ENCODE measurements around the gene LRP1B. TPM values are rescaled to one million over a fixed set of nuclear protein-coding genes. Genes with fewer than 3 reads are reported as not detected.

Gene LRP1B
- total RNA-seq, 4 donors from 2014 or later = 3.6 to 10.1 (median 6.1) TPM

DNA sequence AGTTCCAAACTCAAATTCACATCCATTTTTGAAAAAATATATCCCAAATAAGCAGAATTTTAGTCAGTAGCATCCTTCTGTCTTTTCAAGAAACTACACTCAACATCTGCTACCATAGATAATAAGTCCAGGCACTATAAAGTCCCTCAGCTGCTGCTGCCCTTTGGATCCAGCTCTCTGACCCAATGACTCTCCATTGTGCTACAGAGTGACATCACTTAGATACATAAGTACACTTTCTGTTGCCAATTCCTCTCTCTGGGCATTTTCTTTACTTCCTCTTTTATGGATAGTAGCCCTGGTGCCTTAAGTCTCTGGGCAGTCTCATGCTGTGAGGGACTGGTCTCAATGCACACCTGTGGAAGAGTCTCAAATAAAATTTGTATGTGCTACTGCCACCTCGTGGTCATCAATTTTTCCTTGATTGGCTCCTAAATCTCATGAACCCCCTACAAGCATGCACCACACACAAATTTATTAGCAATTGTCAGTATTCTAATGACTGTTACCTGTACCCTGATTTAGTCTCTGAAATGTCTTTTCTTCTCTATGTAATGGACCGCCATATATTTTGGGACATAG is 219.2 kb downstream of the LRP1B start:
- ATAC-seq (ENCODE audit: low FRiP score) = no peak
- TF ChIP-seq, protein P1, sequence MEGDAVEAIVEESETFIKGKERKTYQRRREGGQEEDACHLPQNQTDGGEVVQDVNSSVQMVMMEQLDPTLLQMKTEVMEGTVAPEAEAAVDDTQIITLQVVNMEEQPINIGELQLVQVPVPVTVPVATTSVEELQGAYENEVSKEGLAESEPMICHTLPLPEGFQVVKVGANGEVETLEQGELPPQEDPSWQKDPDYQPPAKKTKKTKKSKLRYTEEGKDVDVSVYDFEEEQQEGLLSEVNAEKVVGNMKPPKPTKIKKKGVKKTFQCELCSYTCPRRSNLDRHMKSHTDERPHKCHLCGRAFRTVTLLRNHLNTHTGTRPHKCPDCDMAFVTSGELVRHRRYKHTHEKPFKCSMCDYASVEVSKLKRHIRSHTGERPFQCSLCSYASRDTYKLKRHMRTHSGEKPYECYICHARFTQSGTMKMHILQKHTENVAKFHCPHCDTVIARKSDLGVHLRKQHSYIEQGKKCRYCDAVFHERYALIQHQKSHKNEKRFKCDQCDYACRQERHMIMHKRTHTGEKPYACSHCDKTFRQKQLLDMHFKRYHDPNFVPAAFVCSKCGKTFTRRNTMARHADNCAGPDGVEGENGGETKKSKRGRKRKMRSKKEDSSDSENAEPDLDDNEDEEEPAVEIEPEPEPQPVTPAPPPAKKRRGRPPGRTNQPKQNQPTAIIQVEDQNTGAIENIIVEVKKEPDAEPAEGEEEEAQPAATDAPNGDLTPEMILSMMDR (IDR thresholded peaks at IDR 0.05) = no peak
- DNase-seq (ENCODE audit: low spot score) = no peak

DNA sequence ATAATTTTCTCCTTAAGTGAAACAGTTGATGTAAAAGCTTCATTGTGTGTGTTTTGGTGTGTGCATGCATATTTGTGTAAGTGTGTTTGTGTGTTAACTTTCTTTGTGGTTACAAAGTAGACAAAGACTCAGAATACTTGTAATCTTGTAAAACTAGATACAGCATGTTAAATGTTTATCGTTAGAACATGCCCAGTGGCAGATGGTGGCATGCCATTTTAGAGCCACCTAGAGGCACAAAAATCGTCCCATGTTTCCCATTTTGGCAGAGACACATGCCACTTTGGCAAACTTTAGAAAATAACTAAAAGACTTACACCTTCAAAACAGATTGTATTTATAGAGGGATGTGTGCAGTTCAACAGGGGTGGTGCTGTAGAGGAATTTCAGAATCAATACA is 224.1 kb downstream of the LRP1B start:
- ATAC-seq (ENCODE audit: low FRiP score) (no peak), DNase-seq (ENCODE audit: low spot score) (no peak)
- TF ChIP-seq, protein P1 (IDR thresholded peaks at IDR 0.05) = no peak

DNA sequence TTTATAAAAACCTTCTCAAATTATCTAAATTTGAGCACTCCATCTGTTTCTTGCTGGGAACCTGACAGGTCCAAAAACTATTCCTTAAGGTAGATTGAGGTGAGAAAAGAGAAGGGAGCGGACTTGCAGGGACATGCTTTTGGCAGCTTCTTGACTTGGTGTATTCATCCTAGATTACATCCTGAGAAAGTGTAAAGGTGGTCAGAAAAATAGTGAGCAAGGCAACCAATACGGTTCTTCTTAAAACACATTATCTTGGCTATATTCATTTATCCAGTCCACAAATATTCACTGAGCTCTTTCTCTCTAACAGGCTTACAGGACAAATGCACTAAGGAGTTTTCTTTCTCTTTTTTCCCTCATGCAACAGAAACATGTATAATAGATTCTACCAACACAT is 230.0 kb downstream of the LRP1B start:
- ATAC-seq (ENCODE audit: low FRiP score) = no peak
- no peak for DNase-seq (ENCODE audit: low spot score)
- TF ChIP-seq, protein P1 (IDR thresholded peaks at IDR 0.05) = no peak

DNA sequence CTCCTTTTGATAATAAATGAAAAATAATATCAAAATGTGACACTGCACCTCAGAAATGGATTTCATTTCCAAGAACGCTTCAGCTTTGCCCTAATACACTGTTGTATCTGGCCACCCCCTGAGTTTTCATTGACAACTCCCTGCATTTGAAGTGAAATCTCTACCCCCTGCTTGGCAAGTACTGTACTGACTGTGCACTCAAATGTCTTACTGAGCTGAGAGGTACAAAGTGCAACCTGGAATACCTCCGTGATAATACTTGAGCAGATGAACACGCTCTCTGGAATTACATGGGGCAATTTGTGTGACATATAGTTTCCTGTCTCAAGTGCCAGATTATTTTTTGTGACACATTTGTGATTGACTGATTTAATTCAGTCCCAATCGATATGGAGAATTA is 231.1 kb downstream of the LRP1B start:
- DNase-seq (ENCODE audit: low spot score) (no peak), ATAC-seq (ENCODE audit: low FRiP score) (no peak)
- TF ChIP-seq, protein P1 (IDR thresholded peaks at IDR 0.05) = no peak

DNA sequence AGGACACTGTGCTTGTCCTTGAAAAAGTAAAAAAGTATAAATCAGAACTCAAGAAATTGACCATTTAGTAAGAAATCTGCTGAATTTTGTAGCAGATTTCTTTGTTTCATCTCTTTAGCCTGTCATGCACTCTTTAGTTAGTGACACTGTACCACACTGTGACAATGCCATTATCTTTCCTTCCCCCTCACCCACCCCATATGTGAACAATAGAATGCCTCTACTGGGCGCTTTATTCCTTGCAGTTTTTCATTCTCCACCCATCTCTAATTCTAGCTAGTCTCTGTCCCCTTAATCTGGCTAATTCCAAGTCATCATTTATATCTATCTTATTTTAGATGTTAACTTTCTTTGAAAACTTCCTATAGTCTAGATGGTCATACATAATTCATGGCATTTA is 241.0 kb downstream of the LRP1B start:
- TF ChIP-seq, protein P1 (IDR thresholded peaks at IDR 0.05) = no peak
- DNase-seq (ENCODE audit: low spot score) (no peak), ATAC-seq (ENCODE audit: low FRiP score) (no peak)

DNA sequence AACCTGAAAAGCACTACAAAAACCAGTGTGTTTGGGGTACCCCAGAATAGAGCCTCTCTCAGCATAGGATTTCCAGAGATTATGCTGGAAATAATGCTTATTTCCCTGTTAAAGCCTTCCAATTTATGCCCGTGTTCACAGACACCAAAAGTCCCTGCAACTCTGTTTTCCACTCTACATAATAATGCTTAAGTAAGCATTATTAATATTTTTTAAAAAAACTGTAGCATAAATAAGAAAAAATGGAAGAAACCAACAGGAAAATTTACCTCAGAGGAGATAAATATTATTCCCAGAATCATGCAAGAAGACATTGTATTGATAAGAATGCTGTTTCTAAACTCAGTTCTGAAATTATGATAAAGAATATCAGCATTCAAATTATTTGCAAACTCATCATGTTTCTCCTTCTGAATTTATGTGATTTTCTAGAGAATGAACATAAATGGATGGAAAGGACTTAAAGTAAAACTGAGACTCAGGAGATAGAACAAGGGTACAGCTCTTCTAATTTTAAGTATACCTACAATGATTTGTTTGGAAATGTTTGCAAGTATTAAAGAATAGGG is 241.7 kb downstream of the LRP1B start:
- DNase-seq (ENCODE audit: low spot score) (no peak), ATAC-seq (ENCODE audit: low FRiP score) (no peak)
- TF ChIP-seq, protein P1 (IDR thresholded peaks at IDR 0.05) = no peak

DNA sequence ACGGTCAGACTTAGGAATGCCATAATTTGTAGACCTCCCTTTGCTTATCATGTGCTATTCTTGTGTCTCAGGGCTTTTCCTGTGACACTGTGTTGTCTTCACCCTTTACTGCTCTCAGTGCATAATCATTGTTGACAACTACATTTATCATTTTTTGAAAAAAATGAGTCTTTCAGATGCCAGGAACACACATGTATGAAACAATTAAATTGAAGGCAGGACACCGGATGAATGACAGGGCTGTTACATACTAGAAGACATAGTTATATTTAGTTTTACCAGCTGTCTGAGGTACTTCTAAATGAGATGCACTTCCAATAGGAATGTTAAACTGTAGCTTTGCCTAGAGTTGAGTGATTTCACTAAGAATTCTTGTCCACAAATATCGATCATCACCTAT is 243.5 kb downstream of the LRP1B start:
- TF ChIP-seq, protein P1 (IDR thresholded peaks at IDR 0.05) = no peak
- ATAC-seq (ENCODE audit: low FRiP score) (no peak), DNase-seq (ENCODE audit: low spot score) (no peak)

Measured in omental fat pad (tissue), 4 donors.